Lung microvascular endothelial cell (primary cell): ENCODE results near the gene RIPOR2. TPM values are rescaled to one million over a fixed set of nuclear protein-coding genes. Genes with fewer than 3 reads are reported as not detected.

ENCODE experiments used
- DNase-seq, 2 donors: peaks; one replicate each; pipeline versions ENCODE4 v3.0.0 to v3.0.0-alpha.2; 2010; ENCODE audit warnings: low read depth in 2 of 2
- total RNA-seq: library from RNA; depleted of rRNA; stranded (reverse); fragments of >200 nt; gene quantifications from 2 replicates; pipeline ENCODE4 v1.2.1, GENCODE V29; 2014

RIPOR2 gene
- total RNA-seq, 1 donor from 2014 or later = under 0.01 TPM

DNA sequence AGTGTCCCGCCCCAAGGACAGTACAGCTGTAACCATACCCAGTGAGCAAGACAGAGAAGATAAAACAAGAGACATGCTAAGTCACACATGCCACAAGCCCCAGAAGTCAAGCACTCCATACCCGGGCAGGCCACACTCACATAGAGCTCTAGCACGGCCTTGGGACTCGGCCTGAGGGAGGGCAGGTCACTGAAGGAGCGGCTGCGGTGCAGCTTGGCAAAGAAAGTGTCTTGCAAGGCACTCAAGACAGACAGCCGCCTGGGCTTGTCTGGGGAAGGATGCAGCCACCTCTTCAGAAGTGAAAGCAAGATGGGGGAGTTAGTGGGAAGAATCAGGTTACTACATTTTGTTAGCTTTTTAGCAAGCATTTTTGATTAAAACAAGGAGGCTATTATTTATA is 88.4 kb downstream of the RIPOR2 start:
- DNase-seq = no peak

DNA sequence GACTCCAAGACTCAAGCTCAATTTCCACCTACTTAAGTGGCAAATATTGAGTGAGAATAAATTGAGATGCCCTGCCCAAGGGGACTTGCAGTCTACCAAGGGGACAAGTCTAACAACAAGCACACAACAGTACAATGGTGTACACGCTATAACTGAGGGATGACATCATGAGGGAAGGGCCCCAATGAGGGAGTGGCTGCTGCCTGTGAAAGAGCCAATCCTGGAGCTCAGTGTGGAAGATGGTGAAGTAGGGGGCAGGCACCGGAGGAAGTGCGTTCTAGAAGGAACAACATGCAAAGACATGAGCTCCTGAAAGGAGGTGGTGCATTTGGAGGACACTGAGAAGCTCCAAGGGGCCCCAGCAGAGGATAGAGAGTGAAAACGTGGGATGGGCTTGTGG is 90.2 kb downstream of the RIPOR2 start:
- no peak for DNase-seq

DNA sequence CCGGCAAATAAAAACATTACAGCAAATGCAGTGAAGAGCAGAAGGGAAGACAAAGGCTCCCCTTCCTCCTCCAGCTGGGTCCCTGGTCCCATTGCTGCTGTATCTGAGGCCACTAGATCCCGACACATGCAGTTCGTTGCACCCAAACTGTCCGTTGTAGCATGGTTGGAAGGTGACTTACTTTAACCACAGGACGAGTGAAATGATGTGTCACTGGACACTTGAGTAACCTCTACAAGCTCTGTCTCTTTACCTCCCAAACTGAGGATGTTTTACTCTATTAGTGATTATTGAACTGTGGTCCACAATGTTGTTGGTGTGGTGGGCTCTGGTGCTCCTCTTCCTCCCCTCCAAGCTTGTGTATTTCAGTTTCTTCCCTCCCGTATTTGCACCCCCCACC is 90.9 kb downstream of the RIPOR2 start:
- no peak for DNase-seq

DNA sequence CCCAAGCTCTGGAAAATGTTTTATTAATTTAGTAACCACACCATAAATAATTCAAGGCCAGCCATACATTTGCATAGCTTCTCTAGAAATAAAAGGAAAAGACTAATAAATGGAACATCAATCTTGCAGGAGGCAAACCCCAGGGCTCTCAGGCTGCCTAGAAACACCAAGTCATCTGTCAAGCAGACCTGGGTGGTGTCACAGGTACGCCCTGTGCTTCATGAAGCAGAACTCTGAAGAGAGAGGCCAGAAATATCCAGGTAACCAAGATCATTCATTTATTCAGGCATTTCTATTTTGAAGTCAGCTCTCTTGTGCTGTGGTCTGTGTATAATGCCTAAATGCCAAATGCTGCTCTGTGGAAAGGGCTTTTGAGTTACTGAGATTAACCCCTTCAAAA is 91.7 kb downstream of the RIPOR2 start:
- DNase-seq = no peak

DNA sequence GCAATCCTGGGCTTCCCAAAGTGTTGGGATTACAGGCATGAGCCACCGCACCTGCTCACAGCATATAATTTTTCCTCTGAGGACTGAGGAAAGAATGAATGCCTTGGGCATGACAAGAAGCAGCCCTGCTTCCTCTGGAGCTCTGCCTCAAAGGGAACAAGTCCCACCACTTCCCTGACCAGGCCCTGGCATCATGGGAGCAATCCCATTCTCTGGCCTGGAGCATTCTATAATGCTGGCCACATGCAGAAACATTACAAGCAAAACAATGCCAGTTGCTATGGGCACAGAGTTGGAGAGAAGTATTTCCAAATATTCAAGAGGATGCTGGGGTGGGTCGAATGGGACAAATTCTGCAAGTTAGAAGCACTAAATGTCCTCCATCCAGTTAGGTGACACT is 95.6 kb downstream of the RIPOR2 start:
- DNase-seq = no peak

GRCh38 chr6:24838994-24839393 is 96.8 kb downstream of the RIPOR2 start:
- no peak for DNase-seq

GRCh38 chr6:24838081-24838480 is 97.7 kb downstream of the RIPOR2 start:
- DNase-seq = no peak

DNA sequence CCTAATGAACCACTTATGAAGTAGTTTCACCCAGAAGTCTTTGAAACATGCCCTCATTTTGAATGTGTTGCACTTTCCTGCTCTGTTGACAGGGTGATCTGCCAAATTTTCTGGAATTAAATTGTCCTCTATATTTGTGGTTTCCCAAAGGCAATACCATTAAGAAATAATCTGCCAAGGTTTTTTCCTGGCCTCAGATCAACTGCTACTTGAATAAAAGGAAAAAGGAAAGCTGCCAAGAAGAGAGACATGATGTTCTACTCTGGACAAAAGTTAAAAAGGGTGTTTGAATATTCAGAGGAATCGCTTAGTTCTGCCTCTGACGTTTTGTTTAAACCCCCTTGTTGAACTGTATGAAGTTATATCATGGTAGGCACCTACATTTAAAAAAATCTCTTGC is 99.7 kb downstream of the RIPOR2 start:
- DNase-seq = no peak

DNA sequence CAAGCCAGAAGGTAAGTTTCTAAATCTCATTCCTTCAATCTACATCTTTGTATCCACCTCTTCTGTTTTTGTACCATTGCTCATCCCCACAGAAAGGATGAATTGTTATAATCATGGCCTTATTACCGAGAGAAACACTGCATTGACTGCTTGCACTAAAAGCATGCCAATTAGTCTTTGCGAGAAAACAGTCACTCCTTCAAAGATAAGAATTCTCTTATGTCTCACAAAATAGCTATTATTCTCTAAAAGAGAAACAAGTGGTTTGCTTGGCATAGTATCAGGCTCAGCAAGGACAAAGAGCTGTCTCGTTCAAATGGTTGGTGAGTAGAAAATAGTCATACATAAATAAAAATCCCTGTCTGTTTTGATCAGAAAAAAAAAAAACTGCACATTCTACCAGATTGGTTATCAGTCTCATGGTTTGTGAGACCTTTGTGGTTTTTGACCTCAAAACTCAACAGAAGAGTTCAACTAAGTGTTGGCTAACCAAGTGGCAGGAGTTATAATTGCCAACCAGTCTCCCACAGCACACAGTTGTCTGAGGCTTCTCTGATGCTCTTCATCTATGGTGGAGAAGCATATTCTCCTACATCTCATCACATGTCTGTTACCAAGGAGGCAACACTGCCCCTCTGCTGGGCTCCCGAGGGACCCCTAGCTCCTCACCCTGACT is 101.9 kb downstream of the RIPOR2 start:
- no peak for DNase-seq

DNA sequence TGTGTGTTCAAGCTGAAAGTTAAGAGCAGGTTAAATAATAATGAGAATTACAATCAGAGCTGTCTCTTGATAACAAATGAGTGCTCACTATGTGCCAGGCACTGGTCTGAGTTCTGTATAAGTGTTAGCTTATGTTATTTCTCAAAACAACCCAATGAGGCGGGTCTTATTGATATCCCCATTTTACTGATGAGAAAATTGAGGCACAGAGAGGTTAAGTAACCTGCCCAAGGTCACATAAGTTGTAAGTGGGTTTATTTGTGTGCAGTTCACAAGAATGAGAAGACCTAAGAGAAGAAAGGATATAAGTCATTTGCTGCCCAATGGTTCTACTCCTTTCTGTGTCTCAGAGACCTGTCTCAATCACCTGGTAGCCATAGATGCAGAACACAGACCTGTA is 103.0 kb downstream of the RIPOR2 start:
- no peak for DNase-seq

GRCh38 chr6:24831771-24832716 is 103.7 kb downstream of the RIPOR2 start:
- peak in 1 of 2 donors; percentile 25 for DNase-seq

GRCh38 chr6:24829657-24830056 is 106.1 kb downstream of the RIPOR2 start:
- DNase-seq = no peak

DNA sequence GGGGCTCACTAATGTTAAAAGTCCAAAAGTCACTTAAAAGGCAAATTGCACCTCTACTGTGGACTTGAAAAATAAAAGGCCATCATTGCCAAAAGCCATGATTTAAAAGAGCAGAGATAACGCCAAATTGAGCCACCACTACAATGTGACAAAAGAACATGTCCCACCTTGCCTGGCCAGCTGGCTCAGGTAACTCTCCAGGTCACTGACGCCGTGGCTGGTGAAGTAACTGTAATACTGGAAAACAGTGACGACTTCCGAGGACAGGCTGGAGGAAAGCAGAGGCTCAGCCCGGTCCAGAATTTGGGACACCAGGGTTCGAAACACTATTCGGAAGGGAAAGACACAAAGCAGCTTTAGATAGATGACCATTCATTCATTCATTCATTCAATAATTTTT is 107.8 kb downstream of the RIPOR2 start:
- no peak for DNase-seq

- DNase-seq = no peak
These were observed 108.6 kb downstream of the RIPOR2 start for GRCh38 chr6:24827162-24827561.

GRCh38 chr6:24825130-24825630 is 110.6 kb downstream of the RIPOR2 start:
- DNase-seq = no peak

GRCh38 chr6:24824142-24824938 is 111.4 kb downstream of the RIPOR2 start:
- no peak for DNase-seq

GRCh38 chr6:24823185-24823584 is 112.6 kb downstream of the RIPOR2 start:
- DNase-seq = no peak

- DNase-seq = no peak
These were observed 113.1 kb downstream of the RIPOR2 start for GRCh38 chr6:24822696-24823095.

- DNase-seq = no peak
These were observed 113.8 kb downstream of the RIPOR2 start for GRCh38 chr6:24821860-24822444.

- DNase-seq = no peak
These were observed 117.4 kb downstream of the RIPOR2 start for GRCh38 chr6:24818346-24818745.

GRCh38 chr6:24809728-24810127 is 126.0 kb downstream of the RIPOR2 start:
- DNase-seq = no peak
